Measurements from ENCODE around the gene KPTN. TPM values are rescaled to one million over a fixed set of nuclear protein-coding genes. Genes with fewer than 3 reads are reported as not detected.

KPTN gene
- total and polyA plus RNA-seq, 2 of the 13 experiments (the other 11 are each of a cell fraction or from before 2014, with no cell fraction given) = 9.1 to 13.3 TPM

DNA sequence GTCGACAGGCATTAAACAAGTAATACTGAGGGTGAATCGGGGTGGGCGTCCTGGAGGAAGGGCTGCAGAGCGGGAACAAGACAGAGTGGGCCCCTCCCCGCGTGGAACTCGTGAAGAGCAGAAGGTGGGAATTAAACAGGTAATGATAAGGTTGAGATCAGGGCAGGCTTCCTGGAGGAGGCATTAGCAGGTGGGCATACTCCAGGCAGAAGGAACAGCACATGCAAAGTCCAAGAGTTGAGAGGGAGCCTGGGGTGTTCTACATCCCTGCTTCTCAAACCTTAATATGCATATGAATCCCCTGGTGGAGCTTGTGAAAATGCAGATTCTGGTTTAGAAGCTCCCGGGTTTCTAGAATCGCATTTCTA, 35.7 kb downstream of the KPTN start:
- H3K4me1 ChIP-seq (ENCODE audit: insufficient read depth, low read length) = peaks cover 18% of the 10 kb centered on the region; the same call in 1 of the 2 replicates
- POLR2A ChIA-PET = no interaction called here
- in situ Hi-C loops (cut with HindIII; ENCODE audit: extremely low pct_ligation_motif_present, low pct_unique_long_range_greater_than_20kb) (no loop called here), intact Hi-C loops (cut with micrococcal nuclease; ENCODE audit: unreplicated experiment) (no loop called here)
- no peak overlapping the region for H2AFZ ChIP-seq (ENCODE audit: low read length)
- no peak for ATAC-seq
- peaks cover 0 to 28% of the 10 kb centered on the region in 2 experiments for H3K27me3 ChIP-seq (ENCODE audit: control insufficient read depth in 1 of 2, insufficient read depth in 2 of 2, low read length in 2 of 2)
- TF ChIP-seq ZFP36 (IDR thresholded peaks at IDR 0.05; ENCODE audit: borderline replicate concordance, low read depth, low read length, partially characterized antibody) = peak; percentile 85
- TF ChIP-seq, protein P1, sequence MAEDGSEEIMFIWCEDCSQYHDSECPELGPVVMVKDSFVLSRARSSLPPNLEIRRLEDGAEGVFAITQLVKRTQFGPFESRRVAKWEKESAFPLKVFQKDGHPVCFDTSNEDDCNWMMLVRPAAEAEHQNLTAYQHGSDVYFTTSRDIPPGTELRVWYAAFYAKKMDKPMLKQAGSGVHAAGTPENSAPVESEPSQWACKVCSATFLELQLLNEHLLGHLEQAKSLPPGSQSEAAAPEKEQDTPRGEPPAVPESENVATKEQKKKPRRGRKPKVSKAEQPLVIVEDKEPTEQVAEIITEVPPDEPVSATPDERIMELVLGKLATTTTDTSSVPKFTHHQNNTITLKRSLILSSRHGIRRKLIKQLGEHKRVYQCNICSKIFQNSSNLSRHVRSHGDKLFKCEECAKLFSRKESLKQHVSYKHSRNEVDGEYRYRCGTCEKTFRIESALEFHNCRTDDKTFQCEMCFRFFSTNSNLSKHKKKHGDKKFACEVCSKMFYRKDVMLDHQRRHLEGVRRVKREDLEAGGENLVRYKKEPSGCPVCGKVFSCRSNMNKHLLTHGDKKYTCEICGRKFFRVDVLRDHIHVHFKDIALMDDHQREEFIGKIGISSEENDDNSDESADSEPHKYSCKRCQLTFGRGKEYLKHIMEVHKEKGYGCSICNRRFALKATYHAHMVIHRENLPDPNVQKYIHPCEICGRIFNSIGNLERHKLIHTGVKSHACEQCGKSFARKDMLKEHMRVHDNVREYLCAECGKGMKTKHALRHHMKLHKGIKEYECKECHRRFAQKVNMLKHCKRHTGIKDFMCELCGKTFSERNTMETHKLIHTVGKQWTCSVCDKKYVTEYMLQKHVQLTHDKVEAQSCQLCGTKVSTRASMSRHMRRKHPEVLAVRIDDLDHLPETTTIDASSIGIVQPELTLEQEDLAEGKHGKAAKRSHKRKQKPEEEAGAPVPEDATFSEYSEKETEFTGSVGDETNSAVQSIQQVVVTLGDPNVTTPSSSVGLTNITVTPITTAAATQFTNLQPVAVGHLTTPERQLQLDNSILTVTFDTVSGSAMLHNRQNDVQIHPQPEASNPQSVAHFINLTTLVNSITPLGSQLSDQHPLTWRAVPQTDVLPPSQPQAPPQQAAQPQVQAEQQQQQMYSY (CRISPR knock-in tag; IDR thresholded peaks at IDR 0.05) = no peak
- CTCF ChIA-PET (ENCODE audit: low intra/inter-chr PET ratio, low total read pairs) = no interaction called here
- no peaks in the 10 kb centered on the region for H3K9me3 ChIP-seq (ENCODE audit: low read length)
- DNase-seq (ENCODE audit: low spot score) = no peak
- WGBS (ENCODE audit: low lambda C conversion rate) = 33% methylated on average over 8 of the region's 9 CpGs
- H3K4me2 ChIP-seq (ENCODE audit: low read depth, low read length) = no peak overlapping the region
- BruUV-seq (replicated peaks) = no TSS peak
- H3K9ac ChIP-seq (ENCODE audit: insufficient read depth, low read depth, low read length) = no peak overlapping the region
- no peak overlapping the region for H3K4me3 ChIP-seq (replicated peaks in 1 of 3; ENCODE audit: insufficient read depth in 1 of 3, low read depth in 2 of 3, low read length in 3 of 3)
- H3K36me3 ChIP-seq (replicated peaks in 1 of 2; ENCODE audit: control insufficient read depth in 1 of 2, insufficient read depth in 2 of 2, low read length in 2 of 2) = no peaks in the 10 kb centered on the region
- no peak for FAIRE-seq
- H3K79me2 ChIP-seq (ENCODE audit: insufficient read depth, low read length) = no peaks in the 10 kb centered on the region
- H3K27ac ChIP-seq (ENCODE audit: extremely low read length, insufficient read depth, low read length) = no peak overlapping the region
- H4K20me1 ChIP-seq (ENCODE audit: insufficient read depth, low read length) = no peaks in the 10 kb centered on the region
